HG03280 (cell line): ENCODE measurements around the gene IL7R.
A peak's percentile ranks its signal among the peaks of the same experiment; 100 is the strongest.

Experiments used
- ATAC-seq: cut with Tn5 transposase; IDR thresholded peaks from one replicate; pipeline ENCODE4 v1.9.1; 2021; ENCODE audit warnings: mild to moderate bottlenecking, moderate library complexity; ENCODE audit not compliant: unreplicated experiment

IL7R gene

GRCh38 chr5:35903631-35904203 lies 47.0 kb downstream of the IL7R start:
- ATAC-seq, result no peak

GRCh38 chr5:35904443-35905132 lies 47.9 kb downstream of the IL7R start:
- ATAC-seq, result peak; percentile 63

GRCh38 chr5:35908228-35908627 lies 51.5 kb downstream of the IL7R start:
- ATAC-seq, result no peak

- ATAC-seq, result no peak
Measured at GRCh38 chr5:35908814-35909213, 52.1 kb downstream of the IL7R start.

DNA sequence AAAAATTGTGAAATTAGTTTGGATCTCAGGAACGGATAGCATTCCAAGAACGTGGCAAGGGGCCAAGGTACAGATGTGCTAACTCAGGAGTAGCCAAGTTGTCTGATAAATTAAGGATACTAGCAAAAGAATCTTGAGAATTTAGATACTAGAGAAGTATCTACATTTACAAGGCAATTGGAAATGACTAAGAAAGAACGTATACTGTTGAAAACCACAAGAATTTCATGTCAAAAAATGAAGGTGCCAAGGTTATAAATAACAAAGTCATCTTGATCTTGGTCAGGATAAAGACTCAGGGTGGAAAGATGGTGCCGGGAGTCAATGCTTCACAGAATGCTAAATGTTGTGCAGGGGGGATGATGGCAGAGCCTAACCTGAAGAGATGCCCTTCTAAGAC lies 62.5 kb downstream of the IL7R start:
- no peak for ATAC-seq

DNA sequence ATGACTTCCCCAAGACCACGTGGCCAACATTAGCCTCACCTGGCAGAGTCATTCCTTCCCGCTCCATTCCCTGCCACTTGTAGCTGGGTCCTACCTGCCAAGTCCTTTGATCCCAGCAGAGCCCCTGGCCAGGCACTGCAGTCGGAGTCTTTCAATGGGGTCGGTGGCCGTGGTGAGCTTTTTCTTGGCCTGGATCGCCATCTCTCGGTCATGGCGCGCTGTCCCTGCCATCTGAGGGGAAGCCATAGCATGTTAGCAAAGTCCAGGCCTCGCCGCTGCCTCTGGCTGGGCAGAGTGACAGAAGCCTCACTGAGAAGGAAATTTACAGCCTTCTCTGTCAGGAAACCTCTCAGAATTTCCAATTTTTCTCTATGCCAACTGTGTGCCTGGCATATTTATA lies 64.2 kb downstream of the IL7R start:
- ATAC-seq, result no peak

DNA sequence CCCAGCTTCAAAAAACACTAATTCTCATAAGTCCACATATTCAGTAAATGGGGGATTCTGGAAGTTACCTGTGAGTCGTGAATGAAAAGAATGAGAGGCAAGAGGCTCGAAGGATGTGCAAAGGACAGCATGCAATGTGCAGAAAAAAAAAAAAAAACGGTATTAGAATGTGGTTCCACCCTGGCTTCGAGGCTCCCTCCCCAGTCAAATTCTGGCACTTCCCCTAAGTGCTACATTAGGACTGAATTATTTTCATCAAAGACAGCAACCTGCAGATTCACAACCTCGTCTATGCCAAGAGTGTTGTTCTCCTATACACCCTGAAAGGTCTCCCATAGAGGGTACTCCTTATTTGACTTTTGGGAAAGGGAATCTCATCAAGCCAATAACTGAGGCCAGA lies 65.2 kb downstream of the IL7R start:
- no peak for ATAC-seq

GRCh38 chr5:35922468-35922867 lies 65.8 kb downstream of the IL7R start:
- no peak for ATAC-seq

GRCh38 chr5:35924122-35924949 lies 67.6 kb downstream of the IL7R start:
- ATAC-seq, result no peak

DNA sequence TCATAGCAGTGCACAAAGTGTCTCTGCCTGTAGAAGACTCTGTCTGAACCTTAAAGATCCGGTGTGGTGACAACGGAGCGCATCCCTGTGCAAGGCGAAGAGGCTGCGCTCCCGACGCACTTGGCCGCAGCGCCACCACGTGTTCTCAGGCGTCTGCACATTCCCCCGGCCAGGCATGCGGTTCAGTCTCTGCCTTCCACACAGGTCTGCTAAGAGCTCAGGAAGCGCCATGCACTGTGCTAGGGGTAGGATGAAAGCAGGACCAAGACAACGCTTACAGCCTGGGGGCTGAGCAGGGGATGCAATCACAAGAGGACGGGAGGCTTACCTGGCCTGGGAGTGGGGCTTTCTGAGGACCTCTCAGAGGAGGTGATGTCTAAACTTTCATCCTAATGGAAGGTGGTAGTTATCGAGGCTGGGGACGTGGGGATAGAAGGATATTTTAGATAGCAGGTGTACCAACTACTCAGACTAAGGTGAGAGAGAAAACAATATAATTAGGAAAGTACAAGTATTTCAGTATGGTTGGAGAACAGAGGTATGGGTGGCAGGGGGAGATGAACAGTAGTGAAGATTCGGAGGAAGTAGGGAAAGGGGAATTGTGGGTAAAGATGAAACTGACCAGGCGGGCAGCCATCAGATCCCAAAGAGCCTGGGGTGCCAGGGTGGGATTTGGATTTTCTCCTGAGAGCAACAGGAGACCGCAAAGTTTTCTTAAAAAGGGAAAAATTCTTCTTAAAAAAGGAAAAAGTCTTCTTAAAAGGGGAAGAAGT lies 68.4 kb downstream of the IL7R start:
- peak; percentile 63 for ATAC-seq

GRCh38 chr5:35926389-35927051 lies 69.8 kb downstream of the IL7R start:
- peak; percentile 74 for ATAC-seq
